Small intestine (tissue), 7 donors: Measurements from ENCODE around the gene RNF212. TPM values are rescaled to one million over a fixed set of nuclear protein-coding genes. Genes with fewer than 3 reads are reported as not detected.
"Not testable (repeated sequence)": the region's sequence is repeated elsewhere in the genome, so short reads cannot be mapped to it uniquely, and the experiment has no call there.

Experiments
- DNase-seq, 2 donors: peaks; one replicate each; pipeline versions ENCODE4 v3.0.0 to v3.0.0-alpha.2; 2013
- FAIRE-seq: peaks from 2 replicates; lab custom pipeline; 2012; peaks lifted over from hg19 to GRCh38; lab: Jason Lieb, UNC
- H3K27ac ChIP-seq, 3 donors: one replicate each; pipeline ENCODE4 v1.5.1; 2013; ENCODE audit warnings: low read length in 2 of 3, mild to moderate bottlenecking in 2 of 3, control low read depth in 1 of 3, inconsistent platforms in 1 of 3, low read depth in 1 of 3, moderate library complexity in 1 of 3
- H3K27me3 ChIP-seq, 3 donors: one replicate each; pipeline ENCODE4 v1.6.1; 2013; ENCODE audit warnings: low read length in 3 of 3, inconsistent platforms in 1 of 3; ENCODE audit not compliant: control insufficient read depth in 3 of 3, insufficient read depth in 3 of 3
- H3K36me3 ChIP-seq, 3 donors: one replicate each; pipeline ENCODE4 v1.6.1; 2013; ENCODE audit warnings: low read length in 3 of 3, inconsistent platforms in 1 of 3, low read depth in 1 of 3, mild to moderate bottlenecking in 1 of 3, moderate library complexity in 1 of 3; ENCODE audit not compliant: control insufficient read depth in 3 of 3, insufficient read depth in 2 of 3
- H3K4me1 ChIP-seq, 3 donors: one replicate each; pipeline ENCODE4 v1.6.1; 2013; ENCODE audit warnings: low read length in 2 of 3, inconsistent platforms in 1 of 3, low read depth in 1 of 3, mild to moderate bottlenecking in 1 of 3, moderate library complexity in 1 of 3; ENCODE audit not compliant: control insufficient read depth in 3 of 3, insufficient read depth in 2 of 3
- H3K4me3 ChIP-seq, 3 donors: one replicate each; pipeline ENCODE4 v1.5.1; 2013; ENCODE audit warnings: low read length in 3 of 3, control low read depth in 1 of 3, inconsistent platforms in 1 of 3, low read depth in 1 of 3, mild to moderate bottlenecking in 1 of 3, moderate library complexity in 1 of 3
- H3K9me3 ChIP-seq, 2 donors: one replicate each; pipeline ENCODE4 v1.6.1; 2013; ENCODE audit warnings: low read depth in 1 of 2, low read length in 1 of 2; ENCODE audit not compliant: control insufficient read depth in 2 of 2, insufficient read depth in 1 of 2
- WGBS, 3 donors: extraction: QIAGEN DNeasy Blood & Tissue Kit; methylation state at CpG; one replicate each; pipeline ENCODE4 v1.1.7; 2013; 5-methylcytosine and 5-hydroxymethylcytosine counted together
- polyA plus RNA-seq, 4 donors: library from polyadenylated mRNA; stranded (reverse) in 3 of 4; unstranded in 1 of 4; fragments of 200-250 nt in 3 of 4; fragments of 120-200 nt in 1 of 4; gene quantifications; one replicate each; pipeline versions ENCODE4 v1.2.1 to v1.2.3, GENCODE V29; 2013
- donor health status: healthy with polysubstance abuse.
- donor health status: control.
- donor health status: control.
- donor health status: Bipolar disorder and iron deficiency.
- donor health status: healthy.

The RNF212 gene
- polyA plus RNA-seq, 4 donors: 1.4 to 2.2 (median 1.7) TPM; not detected in 1

DNA sequence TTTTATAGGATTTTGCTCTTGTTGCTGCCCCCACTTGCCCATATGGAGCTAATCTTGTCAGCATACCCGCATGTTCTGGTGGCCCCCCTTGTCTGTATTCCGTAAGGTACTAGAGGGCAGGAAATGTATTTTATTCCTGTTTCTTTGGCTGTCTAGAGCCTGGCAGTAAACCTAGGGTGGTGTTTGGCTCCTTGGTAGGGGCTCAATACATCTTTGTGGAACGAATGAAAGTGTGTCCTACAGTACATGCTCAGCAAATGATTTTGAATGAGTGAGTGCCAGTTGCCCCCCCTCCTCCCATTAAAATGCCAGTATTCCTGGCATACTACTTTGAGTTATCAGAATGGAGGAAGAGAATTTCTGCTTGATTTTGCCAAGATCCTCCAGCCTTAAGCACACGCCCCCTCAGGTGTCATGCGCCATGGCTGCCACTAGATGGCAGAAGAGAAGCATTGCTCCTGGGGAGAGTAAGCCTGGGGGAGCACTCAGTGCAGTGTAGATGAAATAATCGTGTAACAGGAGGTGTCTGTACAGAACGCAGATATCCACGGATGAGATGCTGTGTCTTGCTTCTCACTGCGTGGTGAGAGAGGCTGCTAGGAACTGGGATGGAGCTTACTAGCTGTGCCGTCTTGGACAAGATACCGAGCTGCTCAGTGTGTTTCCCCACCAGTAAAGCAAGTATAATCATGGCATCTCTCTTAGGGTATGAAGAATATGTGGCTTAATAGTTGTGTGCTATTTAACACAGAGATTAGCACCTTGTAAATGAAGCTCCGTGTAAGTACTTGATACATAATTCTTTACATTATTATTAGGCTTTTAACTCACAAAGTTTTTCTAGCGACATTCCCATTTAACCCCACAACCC is 17.2 kb upstream of the RNF212 start:
- FAIRE-seq (no peak), DNase-seq (peak; percentile 85)
- peaks cover 0 to 5% (median 0%) of the 10 kb centered on the region in 3 donors for H3K27me3 ChIP-seq
- no peak overlapping the region for H3K4me3 ChIP-seq
- H3K9me3 ChIP-seq: no peaks in the 10 kb centered on the region
- WGBS, 3 donors: 21 to 25% (median 25%) methylated on average over 13 of the region's 13 CpGs
- no peaks in the 10 kb centered on the region for H3K4me1 ChIP-seq
- no peak overlapping the region for H3K27ac ChIP-seq
- no peaks in the 10 kb centered on the region for H3K36me3 ChIP-seq

DNA sequence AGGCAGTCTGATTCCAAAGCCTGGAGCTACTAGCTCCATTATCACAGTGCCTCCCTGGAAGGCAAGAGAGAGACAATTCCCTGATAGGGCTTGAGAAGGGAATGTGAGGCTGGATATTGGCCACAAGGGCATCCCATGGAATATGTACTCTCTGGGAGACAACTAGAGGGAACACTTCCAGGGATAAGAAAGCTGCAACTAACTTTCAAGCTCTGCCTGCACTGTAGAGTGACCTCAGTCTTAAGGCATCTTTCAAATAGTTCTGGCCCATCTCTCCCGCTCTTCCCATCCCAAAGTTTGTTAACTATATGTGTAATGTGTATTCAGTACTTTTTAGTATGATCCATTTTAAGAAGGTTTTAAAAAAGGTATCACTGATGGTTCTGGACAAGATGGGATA is 13.1 kb upstream of the RNF212 start:
- H3K36me3 ChIP-seq: no peaks in the 10 kb centered on the region
- 64 to 92% (median 89%) methylated on average over 1 of the region's 1 CpG for WGBS, 3 donors
- no peak for FAIRE-seq
- no peaks in the 10 kb centered on the region for H3K4me1 ChIP-seq
- DNase-seq: no peak
- peaks cover 0 to 5% (median 0%) of the 10 kb centered on the region in 3 donors for H3K27me3 ChIP-seq
- no peak overlapping the region for H3K4me3 ChIP-seq
- H3K9me3 ChIP-seq: no peaks in the 10 kb centered on the region
- H3K27ac ChIP-seq: no peak overlapping the region

GRCh38 chr4:1125466-1125865 is 12.1 kb upstream of the RNF212 start:
- not testable (repeated sequence) for H3K4me3 ChIP-seq, H3K27ac ChIP-seq, H3K4me1 ChIP-seq, H3K27me3 ChIP-seq, DNase-seq, H3K9me3 ChIP-seq, FAIRE-seq, H3K36me3 ChIP-seq
- 94 to 100% (median 94%) methylated on average over 4 of the region's 4 CpGs for WGBS, 3 donors

DNA sequence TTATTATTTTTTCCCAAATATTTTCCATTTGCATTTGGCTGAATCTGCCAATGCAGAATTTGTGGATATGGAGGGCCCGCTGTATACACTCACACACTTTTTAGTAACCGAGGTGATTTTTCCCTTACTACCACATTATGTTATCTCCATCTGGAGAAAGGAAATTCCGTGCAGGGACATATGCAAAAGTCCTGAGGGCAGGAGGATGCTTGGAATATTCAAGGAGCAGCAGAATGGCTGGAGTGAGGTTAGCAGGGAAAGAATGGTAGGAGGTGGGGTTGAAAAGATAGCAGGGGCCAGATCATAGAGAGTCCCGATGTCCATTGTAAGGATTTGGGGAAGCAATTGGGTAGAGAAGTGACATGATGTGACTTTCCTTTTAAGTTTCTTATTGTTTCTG is 11.5 kb upstream of the RNF212 start:
- Histone ChIP-seq H3K27ac (no peak overlapping the region), H3K36me3 (no peaks in the 10 kb centered on the region), H3K27me3 (peaks cover 0 to 5% (median 0%) of the 10 kb centered on the region in 3 donors), H3K4me1 (no peaks in the 10 kb centered on the region), H3K9me3 (no peaks in the 10 kb centered on the region), H3K4me3 (no peak overlapping the region)
- WGBS, 3 donors: 83 to 90% (median 86%) methylated on average over 4 of the region's 4 CpGs
- DNase-seq (no peak), FAIRE-seq (no peak)

DNA sequence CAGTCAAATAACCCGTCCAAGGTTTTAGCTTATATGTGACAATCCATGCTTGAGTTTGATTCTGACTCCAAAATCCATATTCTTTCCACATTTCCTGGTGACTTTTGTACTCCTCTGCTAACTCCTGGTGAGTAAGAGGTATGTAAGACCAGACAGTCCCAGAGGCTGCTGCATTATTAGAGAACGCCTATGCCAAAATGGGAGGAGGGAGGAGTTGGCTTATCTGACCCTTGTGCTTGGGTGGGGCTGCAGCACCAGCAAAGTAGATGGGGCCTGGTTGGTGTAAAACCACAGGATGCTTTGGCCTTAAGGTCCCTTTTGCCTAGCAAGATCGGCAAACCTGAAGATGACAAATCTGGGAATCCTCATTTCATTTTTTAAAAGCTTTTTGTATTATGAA is 9.1 kb upstream of the RNF212 start:
- Histone ChIP-seq H3K27ac (no peak overlapping the region), H3K27me3 (peaks cover 0 to 5% (median 0%) of the 10 kb centered on the region in 3 donors), H3K9me3 (no peaks in the 10 kb centered on the region), H3K36me3 (no peaks in the 10 kb centered on the region), H3K4me1 (no peaks in the 10 kb centered on the region), H3K4me3 (no peak overlapping the region)
- 23 to 61% (median 57%) methylated on average over 3 of the region's 3 CpGs for WGBS, 3 donors
- no peak for FAIRE-seq
- peak in 1 of 2 donors; percentile 77 for DNase-seq

DNA sequence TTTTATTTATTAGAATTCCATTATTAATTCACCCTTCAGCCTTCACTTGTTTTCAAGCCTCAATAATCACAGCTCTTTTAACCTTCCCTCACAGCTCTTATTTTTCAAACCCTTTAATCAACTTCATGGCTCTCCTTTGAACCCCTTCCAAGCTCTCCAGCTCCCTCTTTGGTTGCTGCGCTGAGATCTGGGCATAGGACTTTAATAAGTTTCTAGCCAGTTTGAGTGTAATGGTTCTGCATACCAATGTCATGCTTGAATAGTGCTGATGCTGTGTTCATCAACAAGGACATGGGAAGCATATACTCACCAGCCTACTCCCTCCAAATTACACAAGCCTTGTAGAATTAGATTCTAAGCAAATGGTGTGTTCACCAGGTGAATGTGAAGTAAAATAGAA is 3.5 kb upstream of the RNF212 start:
- DNase-seq (no peak), FAIRE-seq (no peak)
- Histone ChIP-seq H3K27ac (no peak overlapping the region), H3K27me3 (peaks cover 0 to 9% (median 0%) of the 10 kb centered on the region in 3 donors), H3K9me3 (no peaks in the 10 kb centered on the region), H3K4me1 (peaks cover 0 to 3% (median 0%) of the 10 kb centered on the region in 3 donors), H3K4me3 (no peak overlapping the region), H3K36me3 (no peaks in the 10 kb centered on the region)
- 50 to 55% (median 52%) methylated on average over 1 of the region's 1 CpG for WGBS, 3 donors

DNA sequence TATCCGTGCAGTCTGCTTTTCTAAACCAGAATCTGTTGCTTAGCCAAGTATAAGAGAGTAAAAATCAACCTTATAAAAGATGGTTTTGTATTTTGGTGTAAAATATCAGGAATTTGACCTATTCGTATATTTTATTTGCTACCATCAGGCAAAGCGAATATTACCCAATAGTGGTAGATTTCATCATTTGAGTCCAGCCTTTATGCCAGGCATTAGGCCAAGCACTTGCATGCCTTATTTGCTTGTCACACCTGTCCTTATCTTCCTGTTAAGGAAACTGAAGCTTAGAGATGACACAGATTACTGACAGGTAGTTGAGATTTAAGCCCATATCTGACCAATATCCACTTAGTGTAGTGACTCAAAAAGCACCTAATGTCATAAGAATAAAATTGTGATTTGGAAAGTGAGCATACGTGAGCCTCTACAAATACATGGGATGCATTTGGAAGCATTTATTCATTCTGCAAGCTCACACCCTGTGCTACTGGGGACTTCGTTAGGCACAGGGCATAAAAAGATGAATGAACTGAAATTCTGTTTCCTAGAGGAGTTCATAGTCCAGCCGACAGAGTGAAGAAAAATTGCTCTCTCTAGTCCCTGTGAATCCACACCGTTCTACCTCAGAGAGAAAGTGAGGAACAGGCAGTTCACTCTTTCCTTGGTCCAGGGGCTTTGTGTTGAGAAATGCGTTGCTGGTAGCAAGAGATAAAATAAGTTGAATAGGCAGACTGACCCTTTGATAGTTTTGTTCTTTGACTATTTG is 2.3 kb upstream of the RNF212 start:
- DNase-seq: peak; percentile 15 to 34
- WGBS, 3 donors: 33 to 68% (median 53%) methylated on average over 8 of the region's 8 CpGs
- Histone ChIP-seq H3K27ac (no peak overlapping the region), H3K36me3 (no peaks in the 10 kb centered on the region), H3K27me3 (peaks cover 0 to 12% (median 0%) of the 10 kb centered on the region in 3 donors), H3K4me1 (peaks cover 0 to 3% (median 0%) of the 10 kb centered on the region in 3 donors), H3K4me3 (no peak overlapping the region), H3K9me3 (no peaks in the 10 kb centered on the region)
- no peak for FAIRE-seq

GRCh38 chr4:1112821-1113182 is 562 bp downstream of the RNF212 start:
- no peak for FAIRE-seq
- Histone ChIP-seq H3K4me1 (peaks cover 0 to 7% (median 3%) of the 10 kb centered on the region in 3 donors), H3K4me3 (no peak overlapping the region), H3K36me3 (no peaks in the 10 kb centered on the region), H3K27ac (no peak overlapping the region), H3K9me3 (no peaks in the 10 kb centered on the region), H3K27me3 (peaks cover 0 to 12% (median 0%) of the 10 kb centered on the region in 3 donors)
- WGBS, 3 donors: 76 to 79% (median 77%) methylated on average over 13 to 24 of the region's 24 CpGs
- no peak for DNase-seq
